A549 (cell line): ENCODE results near the gene EIF6.

Source experiments
- CTCF ChIP-seq: fragments of >200 bp; sonication (Bioruptor Twin); formaldehyde crosslinking; IDR thresholded peaks from 3 replicates; pipeline ENCODE4 v1.5.1; 2016
- NPAS2 ChIP-seq: fragments of 250-450 bp; sonication (Bioruptor Pico); IDR thresholded peaks from 2 replicates; pipeline ENCODE4 v1.8.0; 2022; ENCODE audit warnings: mild to moderate bottlenecking, moderate library complexity, borderline replicate concordance
- RAD21 ChIP-seq, 2 experiments: fragments of >200 bp in 1 of 2; sonication (Bioruptor Twin) in 1 of 2; formaldehyde crosslinking in 1 of 2; IDR thresholded peaks in 1 of 2; conservative IDR thresholded peaks in 1 of 2; 2 replicates in 1 of 2; 3 replicates in 1 of 2; pipeline ENCODE4 v1.6.1; 2012 to 2018; ENCODE audit warnings: inconsistent platforms in 1 of 2
- REST ChIP-seq: fragments of 200-600 bp; sonication (generic); IDR thresholded peaks from 2 replicates; pipeline ENCODE4 v1.6.1; 2016; ENCODE audit warnings: antibody characterized with exemption, mild to moderate bottlenecking, moderate library complexity
- RFX5 ChIP-seq: fragments of 450-650 bp; IDR thresholded peaks from 2 replicates; pipeline ENCODE4 v1.7.1; 2014; ENCODE audit warnings: antibody characterized with exemption, mild to moderate bottlenecking, moderate library complexity

GRCh38 chr20:35291654-35292503 is 7.3 kb upstream of the EIF6 start, which contains the start of gene FAM83C:
- TF ChIP-seq CTCF: no peak
- TF ChIP-seq RAD21 (conservative IDR thresholded peaks at IDR 0.05 in 1 of 2, IDR thresholded peaks at IDR 0.05 in 1 of 2): no peak
- no peak for TF ChIP-seq RFX5
- TF ChIP-seq REST: no peak
- no peak for TF ChIP-seq NPAS2 (CRISPR knock-in tag)
